PFSK-1 (cell line): ENCODE data around the gene NODAL.

ENCODE experiments used
- POLR2AphosphoS5 ChIP-seq: IDR thresholded peaks from 2 replicates; pipeline ENCODE4 v1.6.1; 2012; ENCODE audit warnings: low read depth, mild to moderate bottlenecking, control low read depth, low read length, moderate library complexity
- TAF1 ChIP-seq: IDR thresholded peaks from 2 replicates; pipeline ENCODE4 v1.6.1; 2012; ENCODE audit warnings: low read length, control low read depth, borderline replicate concordance; ENCODE audit not compliant: insufficient read depth

DNA sequence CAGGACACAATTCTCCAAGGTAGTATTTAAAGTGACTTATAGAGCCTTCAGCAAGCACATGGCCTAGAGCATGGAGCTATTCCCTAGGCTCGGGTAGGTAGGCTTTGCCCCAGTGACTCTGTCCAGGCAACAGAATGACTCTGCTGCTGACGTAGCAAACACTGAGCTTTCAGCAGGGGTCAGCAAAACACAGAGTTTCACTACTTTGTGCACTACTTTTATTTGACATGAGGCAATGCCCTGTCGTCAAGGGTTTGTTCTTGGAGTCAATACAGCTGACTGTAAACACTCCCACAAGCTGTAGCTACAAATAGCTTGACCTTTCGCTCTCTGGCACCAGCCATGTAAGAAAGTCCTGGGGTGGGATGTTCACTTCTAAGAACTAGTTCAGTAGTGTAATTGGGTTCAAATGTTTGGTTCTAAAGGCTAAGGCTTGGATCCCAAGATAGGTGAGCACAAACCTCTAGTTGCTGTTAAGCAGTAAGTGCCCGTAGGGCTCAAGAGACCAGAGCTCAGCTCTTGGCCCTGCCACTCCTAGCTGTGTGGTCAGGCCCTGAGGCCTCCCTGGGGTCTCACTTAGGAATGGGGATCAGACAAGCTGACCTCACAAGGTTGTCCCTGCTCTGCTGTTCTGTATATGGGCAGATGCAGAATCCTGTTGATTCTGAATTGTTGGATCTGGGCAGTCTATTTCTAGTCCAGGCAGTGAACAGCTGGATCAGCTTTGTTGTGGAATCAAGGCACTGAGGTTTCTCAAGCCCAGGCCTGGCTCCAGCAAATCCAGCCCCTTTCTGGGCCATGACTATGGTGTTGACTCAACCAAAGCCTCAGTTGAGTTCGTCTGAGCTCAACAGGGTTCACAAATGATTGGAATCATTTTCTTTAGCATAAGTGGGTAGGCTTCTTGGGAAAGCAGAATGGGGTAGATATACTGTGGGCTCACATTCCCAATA, 10.7 kb downstream of the NODAL start:
- TF ChIP-seq TAF1 (no peak), POLR2AphosphoS5 (no peak)
